RPMI8226 (cell line): ENCODE measurements around the gene HYAL2.

Experiments
- DNase-seq: peaks from one replicate; pipeline ENCODE4 v3.0.0-alpha.2; 2015

Gene HYAL2

DNA sequence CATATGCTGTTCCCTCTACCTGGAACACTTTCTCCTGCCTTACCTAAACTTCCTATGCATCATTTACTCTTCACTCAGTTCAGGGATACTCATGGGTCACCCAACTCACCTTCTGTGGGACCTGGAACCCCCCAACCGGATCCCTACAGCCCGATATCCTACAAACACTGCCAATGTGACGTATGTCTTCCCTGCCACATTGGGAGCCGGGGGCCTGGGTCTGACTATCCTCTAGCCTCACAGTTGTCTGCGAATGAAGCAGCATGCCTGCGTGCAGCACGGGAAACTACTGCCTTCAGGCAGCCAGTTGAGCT, 27.6 kb upstream of the HYAL2 start:
- DNase-seq = no peak

DNA sequence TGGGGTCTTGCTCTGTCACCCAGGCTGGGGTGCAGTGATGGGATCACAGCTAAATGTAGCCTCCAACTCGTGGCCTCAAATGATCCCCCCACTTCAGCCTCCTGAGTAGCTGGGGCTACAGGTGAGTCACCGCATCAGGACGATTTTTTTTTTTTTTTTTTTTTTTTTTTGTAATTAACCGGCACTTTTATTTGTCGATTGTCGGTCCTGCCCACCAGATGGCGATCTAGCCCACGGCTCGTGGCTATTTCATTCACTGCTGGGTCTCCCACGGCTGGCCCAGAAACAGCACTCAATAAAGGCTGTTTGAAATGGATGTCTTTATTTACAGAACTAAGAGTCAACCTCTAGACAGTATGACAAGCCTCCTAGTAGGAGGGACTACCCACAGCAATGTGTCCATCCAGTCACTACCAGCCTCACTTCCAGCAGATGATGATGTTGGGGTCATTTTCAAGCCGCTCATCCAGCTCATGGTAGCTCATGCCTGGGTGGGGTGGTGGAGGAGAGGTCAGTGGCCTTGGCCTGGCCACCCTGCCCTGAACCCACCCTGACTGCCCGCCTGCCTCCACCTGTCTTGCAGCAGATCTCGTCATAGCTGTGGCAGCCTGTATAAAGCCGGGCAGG, 24.8 kb upstream of the HYAL2 start:
- DNase-seq = peak; percentile 79

DNA sequence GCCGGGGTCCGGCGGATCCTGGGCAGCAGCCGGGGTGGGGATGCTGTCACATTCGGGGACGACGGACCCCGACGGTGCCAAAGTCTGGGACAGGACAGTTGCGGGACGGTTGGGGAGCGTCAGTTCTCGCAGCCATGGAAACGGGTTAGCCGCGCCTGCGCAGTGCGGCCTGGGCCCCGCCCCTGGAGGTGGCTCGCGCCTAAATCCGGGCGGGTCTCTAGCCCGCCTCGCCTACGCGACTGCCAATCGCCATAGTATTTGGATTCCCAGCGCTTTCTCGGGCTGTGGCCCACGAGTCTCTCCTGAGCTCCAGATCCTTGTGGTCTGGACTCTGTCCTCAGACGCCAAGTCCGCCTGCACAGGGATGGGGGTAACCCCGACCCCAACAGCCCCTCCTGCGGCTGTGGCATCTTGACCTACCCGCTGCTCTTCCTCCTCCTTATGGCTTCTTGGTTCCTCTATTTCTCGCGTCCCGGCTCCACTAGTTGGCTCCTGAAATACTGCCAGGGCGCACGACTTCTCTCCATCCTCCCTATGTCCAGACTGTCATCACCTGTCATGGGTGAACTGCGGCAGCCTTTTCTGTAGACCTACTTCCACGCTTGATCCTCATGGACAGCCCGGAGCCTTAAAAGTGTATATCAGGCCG, 23.2 kb upstream of the HYAL2 start, which contains the start of gene ZMYND10:
TSS of gene ZMYND10 (minus strand) at position 147 of the 649 bp plus-strand sequence. CDS start 153 bp downstream, outside the sequence.
- DNase-seq = peak; percentile 68

DNA sequence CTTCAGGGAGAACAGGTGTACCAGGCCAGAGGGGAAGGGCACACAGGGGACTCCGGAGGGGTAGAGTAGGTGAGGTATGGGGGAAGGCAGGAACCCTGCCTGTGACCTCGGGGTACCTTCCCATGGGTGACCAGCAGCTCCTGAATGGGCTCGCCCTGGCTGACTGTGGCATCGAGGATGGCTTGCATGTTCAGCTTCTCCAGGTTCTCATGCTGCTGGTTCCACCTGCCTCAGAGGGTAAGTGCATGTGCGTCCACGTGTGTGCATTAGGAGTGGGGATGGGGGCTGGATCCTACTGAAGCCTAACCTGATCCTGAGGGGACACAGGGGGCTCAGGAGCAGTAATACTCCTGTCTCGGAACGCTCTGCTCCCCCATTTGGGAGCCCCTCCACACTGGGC, 22.5 kb upstream of the HYAL2 start:
- DNase-seq = no peak

DNA sequence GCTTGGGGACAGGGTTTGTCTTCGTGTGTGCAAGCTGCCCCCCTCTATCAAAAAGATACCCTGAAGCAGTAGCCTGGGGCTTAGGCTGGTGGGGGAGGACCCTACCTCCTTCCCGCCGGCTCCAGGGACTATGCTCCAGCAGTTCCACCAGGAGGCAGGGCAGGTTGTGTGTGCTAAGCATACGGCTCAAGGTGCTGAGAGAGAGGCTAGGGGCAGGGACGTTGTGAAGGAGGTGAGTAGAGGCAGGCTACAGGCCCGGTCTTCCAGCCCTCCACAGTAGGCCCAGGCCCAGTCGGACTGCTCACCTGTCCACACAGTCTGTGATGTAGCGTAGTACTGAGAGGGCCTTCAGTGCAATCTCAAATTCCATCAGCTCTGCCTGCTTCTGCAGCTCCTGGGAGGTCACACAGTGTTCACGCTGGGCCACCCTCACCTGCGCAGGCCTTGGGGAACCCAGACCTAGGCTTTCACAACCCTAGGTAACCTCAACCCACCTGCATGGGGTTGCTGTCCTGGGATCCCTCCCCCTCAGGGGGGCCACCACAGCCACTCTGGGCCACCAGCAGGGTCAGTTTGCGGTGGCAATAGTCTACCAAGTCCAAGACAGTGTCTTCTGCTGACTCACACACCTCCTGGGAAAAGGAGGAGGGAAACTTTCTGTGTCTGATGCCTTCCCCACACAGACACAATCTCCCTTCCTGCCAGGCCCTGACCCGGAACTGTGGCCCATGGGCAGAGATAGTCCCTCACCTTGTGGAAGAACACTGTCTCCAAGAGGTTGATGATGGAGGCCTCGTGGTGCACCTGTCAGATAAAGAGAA, 20.5 kb upstream of the HYAL2 start:
- no peak for DNase-seq

DNA sequence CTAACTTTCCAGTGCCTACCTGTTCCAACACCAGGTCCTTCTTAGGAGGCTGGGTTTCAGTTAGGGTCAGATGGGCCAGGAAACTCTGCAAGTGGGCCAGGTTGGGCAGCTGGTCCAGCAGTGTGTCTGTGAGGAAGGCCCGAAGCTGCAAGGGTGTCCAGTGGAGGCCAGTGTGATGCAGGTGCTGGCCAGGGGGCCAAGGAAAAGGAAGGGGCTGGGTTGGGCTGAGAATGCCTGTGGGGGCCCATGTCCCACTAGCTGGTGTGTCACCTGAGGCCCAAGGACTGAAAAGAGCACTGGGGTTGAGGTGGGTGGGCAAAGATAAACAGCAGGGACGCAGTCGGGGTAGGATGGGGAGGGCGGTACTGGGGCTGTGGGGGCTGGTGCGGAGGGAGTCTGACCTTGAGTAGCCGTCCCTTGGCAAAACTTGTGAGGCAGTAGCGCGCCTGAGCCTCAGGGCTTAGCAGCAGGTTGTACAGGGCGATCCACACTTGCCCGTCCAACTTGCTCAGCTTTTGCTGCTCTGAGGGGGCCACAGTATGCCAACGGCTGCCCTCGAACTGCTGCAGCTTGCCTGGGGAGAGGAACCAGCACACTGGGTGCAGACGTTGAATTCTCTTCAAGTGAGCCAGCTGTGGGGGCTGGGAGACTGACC, 19.6 kb upstream of the HYAL2 start:
- DNase-seq = no peak

DNA sequence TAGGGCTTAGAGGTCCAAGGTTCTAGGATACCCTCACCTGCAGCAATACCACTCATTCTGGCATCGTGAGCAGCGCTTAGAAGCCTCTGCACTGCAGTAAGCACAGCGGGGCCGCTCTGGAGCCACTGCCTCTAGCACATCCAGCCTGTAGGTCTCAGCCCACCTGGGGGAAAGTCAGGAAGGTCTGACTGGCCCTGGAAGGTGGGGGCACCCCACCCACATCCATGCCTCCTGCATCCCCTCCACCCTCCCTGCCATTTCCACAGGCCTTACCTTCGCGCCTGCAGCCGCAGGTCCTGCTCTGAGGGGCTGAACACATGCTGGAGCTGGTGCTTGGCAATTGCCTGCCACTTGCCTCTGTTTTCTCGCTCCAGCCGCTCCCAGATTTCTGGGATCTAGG, 19.0 kb upstream of the HYAL2 start:
- DNase-seq = no peak

DNA sequence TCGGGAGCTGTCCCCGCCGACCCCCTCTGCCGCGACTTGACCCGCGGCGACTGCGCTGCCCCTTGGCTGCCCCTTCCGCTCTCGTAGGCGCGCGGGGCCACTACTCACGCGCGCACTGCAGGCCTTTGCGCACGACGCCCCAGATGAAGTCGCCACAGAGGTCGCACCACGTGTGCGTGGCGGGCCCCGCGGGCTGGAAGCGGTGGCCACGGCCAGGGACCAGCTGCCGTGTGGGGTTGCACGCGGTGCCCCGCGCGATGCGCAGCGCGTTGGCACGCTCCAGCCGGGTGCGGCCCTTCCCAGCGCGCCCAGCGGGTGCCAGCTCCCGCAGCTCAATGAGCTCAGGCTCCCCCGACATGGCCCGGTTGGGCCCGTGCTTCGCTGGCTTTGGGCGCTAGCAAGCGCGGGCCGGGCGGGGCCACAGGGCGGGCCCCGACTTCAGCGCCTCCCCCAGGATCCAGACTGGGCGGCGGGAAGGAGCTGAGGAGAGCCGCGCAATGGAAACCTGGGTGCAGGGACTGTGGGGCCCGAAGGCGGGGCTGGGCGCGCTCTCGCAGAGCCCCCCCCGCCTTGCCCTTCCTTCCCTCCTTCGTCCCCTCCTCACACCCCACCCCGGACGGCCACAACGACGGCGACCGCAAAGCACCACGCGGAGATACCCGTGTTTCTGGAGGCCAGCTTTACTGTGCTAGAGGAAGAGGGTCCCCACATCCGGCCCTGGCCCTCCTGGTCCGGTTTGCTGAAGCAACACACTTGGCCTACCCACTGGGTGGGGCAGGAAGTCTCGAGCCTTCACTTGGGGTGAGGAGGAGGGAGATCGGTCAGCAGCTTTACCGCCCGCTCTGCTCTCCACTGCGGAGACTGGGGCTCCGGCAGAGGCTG, 18.1 kb upstream of the HYAL2 start, which contains the start of gene RASSF1:
TSS of gene RASSF1 (minus strand) at position 389 of the 882 bp plus-strand sequence. CDS start at position 358, 31 bp downstream.
- DNase-seq = peak; percentile 78

DNA sequence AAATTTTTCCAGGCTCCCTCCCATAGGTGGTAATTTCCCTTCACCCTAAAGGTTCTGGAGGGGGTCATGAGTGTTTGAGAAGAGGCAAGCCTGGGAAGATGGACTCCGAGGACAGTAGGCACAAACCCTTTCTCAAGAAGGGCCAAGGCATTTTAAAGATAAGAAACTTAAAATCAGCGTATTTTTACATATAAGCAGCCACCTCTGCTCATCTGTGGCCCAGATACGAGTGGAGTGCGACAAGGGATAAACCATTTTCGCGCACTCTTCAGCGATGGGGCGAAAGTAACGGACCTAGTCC, 17.6 kb upstream of the HYAL2 start:
- no peak for DNase-seq

DNA sequence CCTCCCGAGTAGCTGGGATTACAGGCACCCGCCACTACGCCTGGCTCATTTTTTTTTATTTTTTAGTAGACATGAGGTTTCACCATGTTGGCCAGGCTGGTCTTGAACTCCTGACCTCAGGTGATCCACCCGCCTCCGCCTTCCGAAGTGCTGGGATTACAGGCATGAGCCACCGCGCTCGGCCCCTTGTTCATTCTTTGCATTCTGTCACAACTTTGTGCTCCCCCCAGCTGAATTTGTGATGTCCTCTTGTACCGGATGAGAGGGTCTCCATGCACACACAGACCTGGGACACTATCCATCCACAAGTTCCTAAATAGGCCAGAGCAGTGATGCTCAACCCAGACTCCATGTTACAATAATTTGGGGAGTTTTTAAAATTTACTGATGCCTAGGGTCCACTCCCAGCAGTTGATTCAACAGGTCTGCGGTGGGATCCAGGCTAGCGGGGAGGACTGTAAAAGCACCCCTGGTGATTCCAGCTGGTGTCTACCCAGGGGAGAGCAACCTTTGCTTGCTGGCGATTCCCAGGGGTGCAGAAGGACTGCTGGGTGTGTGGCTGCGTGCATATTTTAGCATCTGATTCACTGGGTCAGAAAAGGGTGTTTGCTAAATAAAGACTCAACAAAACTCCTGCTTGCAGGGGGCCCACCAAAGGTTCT, 17.1 kb upstream of the HYAL2 start:
- DNase-seq = peak; percentile 32

DNA sequence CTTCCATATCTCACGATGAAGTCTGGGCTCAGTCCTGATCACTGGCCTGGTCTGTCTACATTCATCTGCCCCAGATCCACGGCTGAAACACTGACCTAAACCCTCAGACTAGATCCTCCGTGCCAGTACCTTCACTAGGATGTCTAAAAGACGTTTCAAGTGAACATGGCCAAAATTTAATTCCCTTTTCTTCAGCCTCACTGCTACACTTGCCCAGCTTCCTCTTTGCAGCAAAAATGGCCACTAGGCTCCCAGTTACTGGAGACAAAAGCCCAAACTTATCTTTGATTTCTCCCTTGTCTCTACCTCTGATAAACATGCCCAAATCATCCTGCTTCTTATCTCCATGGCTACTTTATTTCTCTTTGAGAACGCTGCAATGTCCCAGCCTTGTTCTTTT, 16.4 kb upstream of the HYAL2 start:
- peak; percentile 40 for DNase-seq

DNA sequence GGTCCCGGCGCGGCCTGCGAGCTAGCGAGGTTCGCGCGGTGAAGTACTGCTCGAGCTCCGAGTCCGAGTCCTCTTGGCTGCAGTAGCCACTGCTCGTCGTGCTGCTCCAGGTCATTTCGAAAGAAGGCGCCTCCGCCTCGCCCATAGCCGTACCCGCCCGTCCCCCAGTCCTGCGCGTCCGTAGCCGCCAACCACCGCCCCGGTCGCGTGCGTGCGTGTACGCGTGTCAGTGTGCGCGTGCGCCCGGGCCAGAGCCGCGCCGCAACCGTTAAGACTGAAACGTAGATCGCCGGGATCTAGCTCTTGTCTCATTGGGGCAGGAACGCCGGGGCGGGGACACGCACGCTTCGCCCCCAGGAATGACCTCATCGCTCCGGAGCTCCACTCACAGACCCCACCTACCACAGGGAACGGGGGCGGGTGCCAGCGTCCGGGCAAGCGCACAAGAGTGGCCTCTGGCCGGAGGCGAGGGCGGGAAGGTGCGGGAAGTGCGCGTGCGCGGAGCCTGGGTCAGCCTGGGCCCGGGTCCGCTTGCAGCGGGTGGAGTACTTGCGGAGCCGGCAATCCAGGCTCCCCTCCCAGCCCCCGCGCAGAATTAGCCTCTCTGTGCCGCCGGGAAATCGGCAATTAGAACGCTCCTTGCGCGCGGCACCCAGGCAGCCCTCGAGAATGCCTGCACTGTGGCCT, 14.8 kb upstream of the HYAL2 start:
- DNase-seq = peak; percentile 98

DNA sequence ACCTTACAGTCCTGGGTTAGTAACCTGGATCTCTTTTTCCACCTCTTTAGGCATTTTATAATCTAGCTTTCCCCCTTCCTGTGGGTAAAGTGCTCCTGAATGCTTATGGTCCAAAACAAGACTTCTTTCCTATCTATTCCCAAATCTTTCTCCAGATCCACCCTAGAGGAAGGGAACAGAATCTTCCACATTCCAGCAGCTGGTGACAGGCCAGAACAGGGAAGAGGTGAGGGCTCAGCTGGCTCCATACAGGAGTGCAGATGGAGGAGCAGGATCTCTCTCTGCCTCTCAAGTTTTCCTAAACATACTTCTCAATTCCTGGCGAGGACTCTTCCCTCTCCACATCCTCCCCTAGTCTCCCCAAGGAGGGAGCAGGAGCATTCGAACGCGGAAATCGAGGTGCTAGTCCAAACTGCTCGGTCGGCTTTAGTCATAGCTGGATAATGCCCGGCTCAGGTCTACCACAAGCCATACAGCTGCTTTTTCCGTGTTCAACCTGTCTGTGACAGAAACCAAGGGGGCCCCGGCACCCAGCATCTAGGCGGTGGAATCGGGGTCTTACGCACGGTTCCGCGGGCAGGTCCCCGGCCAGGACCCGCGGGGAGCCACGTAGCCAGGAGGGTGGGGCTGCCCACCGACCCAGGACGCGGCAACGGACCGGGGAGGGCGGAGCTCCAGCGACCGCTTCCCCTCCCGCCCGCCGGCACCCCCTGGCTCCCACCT, 14.1 kb upstream of the HYAL2 start:
- no peak for DNase-seq

DNA sequence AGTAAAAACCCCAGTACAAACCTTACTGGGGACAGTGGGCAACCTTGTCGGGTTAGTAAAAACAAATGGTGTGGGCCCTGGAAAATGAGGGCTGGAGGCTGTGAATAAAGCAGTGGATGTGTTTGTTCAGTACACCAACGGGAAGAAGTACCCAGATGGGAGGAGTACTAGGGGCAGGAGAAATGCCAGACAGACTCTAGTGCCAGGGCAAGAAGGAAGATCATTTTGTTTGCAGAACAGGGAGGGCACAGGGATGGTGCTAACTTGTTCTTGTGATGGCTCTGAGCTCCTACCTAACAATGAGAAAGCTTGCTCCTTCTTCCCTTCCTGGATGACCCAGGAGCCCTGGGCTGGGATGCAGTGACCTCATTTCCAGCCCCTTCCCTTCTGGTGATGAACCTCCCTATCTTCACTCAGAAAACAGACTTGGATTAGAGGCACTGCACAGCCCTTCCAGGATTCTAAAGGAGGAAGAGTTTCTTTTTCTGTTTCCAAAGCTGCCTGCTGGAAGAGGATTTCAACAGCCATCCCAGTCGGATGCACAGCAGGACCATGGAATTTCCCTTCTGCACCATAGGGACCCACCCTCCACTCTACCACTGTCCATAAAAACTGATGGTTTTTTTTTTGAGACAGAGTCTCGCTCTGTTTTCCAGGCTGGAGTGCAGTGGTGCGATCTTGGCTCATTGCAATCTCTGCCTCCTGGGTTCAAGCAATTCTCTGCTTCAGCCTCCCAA, 12.0 kb upstream of the HYAL2 start:
- no peak for DNase-seq

DNA sequence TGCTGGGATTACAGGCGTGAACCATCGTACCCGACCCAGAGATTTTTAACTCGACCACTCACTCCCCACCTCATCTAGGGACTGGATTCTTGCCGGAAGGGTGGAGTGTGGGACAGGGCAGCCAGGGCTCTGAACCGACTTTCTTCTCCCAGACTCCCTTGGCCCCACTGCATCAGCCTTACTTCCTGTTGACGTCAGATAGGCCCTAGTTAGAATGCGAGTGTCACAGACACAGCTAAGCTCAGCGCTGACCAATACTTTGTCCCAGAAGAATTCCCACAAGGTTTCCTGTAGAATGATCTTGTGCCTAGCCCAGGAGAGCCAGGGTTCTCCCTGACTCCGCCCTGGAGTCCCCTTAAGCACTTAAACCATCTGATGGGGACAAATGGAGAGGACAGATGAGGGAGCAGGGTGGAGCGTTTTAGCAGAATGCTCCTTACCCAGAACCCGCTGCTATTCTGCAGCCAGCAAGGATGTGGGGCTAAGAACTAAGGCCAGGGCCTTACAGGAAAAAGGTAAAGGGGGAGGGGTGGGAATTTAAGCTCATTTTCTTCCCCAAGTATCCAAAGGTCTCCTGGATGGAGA, 11.3 kb upstream of the HYAL2 start:
- DNase-seq = no peak

DNA sequence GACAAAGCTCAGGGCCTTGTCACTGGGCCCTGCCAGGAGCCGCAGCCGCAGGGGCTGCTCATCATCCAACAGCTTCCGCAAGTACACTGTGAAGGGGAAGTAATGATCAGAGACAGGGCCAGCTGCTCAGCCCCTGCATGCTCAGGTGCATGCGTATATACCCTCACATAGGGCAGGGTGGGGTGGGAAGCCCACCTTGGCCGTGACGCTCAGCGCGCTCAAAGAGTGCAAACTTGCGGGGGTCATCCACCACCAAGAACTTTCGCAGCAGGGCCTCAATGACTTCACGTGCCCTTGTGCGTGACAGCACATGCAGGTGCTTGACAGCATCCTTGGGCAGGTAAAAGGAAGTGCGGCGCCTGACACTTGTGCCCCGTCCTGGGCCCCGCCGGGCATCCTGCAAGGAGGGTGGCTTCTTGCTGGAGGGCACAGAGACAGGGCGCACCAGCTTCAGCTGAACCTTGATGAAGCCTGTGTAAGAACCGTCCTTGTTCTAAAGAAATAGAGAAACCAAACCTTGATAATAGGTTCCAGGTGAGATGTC, 8.9 kb upstream of the HYAL2 start:
- DNase-seq = no peak

DNA sequence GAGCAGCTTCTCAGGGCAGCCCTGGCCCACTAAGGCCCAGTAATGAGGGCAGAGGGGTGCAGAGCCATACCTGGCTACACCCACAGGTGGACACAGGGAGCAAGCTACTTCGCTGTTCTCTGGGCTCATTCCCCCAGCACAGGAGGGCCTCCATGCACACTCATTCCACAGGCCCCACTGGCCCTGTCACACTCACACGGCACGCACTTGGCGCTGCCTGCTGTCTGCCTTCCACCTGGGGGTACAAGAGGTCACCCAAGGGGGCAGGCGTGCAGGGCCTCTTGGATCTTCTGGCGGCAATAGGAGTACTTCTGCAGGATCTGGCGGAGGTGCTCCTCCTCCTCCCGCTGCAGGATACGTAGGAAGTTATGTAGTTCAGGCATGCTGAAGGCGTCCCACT, 7.8 kb upstream of the HYAL2 start:
- DNase-seq = no peak

DNA sequence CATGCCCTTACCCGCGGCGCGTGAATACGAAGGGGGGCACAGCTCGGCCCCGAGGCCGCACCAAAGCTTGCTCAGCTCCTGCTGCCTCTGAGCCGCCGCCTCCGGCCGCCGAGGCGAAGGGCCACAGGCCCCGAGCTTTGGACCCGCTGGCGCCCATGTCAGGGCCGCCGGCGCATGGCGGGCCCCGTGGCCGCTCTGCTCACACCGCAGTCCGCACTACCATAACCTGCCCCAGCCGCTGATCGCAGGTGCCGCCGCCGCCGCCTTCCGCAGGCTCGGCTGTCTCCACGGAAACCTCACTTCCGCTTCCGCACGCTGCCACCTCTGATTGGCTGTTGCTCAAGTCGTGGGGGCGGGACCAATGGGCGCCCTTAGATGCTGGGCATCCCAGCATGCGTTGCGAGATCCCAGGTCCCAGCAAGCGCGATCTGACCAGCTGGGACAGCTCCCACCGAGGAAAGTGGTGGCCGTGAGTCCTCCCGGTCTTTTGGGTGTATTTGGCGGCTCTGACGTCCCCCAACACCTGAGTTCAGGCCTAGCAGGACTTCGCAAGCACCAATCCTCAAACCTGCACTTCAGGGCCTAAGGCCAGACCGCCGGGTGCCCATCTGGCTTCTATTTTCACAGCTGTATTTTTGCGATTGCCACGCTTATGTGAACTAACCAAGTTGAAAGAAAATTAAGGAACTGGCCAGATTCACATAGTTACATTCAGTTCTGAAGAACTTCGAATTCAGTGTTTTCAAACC, 5.6 kb upstream of the HYAL2 start, which contains the start of gene TUSC2:
TSS of gene TUSC2 (minus strand) at position 281 of the 749 bp plus-strand sequence. CDS start at position 157, 124 bp downstream.
- peak; percentile 98 for DNase-seq
